NB4 (cell line): ENCODE data around the gene POU4F3.

Experiments
- DNase-seq: peaks from one replicate; pipeline ENCODE4 v3.0.0; 2010; ENCODE audit warnings: low read depth
- H3K4me3 ChIP-seq: one replicate; pipeline ENCODE4 v1.5.1; 2011; ENCODE audit warnings: mild to moderate bottlenecking, low read depth, low read length, moderate library complexity
- MYC ChIP-seq: IDR thresholded peaks from 2 replicates; pipeline ENCODE4 v1.6.1; 2011; ENCODE audit warnings: low read depth, low read length
- POLR2A ChIP-seq: IDR thresholded peaks from 2 replicates; pipeline ENCODE4 v1.6.1; 2011; ENCODE audit warnings: mild to moderate bottlenecking; ENCODE audit not compliant: insufficient read length; ENCODE audit errors: extremely low read depth
- TF ChIP-seq, protein P1 (sequence below): IDR thresholded peaks from one replicate; pipeline ENCODE4 v1.5.1; 2012; ENCODE audit warnings: low read depth, low read length
- TF ChIP-seq, protein P2 (sequence below): IDR thresholded peaks from 2 replicates; pipeline ENCODE4 v1.6.1; 2011; ENCODE audit warnings: low read depth, low read length

POU4F3 gene

DNA sequence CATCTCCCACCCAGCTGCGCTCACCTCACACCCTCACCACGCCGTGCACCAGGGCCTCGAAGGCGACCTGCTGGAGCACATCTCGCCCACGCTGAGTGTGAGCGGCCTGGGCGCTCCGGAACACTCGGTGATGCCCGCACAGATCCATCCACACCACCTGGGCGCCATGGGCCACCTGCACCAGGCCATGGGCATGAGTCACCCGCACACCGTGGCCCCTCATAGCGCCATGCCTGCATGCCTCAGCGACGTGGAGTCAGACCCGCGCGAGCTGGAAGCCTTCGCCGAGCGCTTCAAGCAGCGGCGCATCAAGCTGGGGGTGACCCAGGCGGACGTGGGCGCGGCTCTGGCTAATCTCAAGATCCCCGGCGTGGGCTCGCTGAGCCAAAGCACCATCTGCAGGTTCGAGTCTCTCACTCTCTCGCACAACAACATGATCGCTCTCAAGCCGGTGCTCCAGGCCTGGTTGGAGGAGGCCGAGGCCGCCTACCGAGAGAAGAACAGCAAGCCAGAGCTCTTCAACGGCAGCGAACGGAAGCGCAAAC is 1.1 kb downstream of the POU4F3 start:
- TF ChIP-seq POLR2A (no peak), MYC (no peak)
- TF ChIP-seq, protein P1, sequence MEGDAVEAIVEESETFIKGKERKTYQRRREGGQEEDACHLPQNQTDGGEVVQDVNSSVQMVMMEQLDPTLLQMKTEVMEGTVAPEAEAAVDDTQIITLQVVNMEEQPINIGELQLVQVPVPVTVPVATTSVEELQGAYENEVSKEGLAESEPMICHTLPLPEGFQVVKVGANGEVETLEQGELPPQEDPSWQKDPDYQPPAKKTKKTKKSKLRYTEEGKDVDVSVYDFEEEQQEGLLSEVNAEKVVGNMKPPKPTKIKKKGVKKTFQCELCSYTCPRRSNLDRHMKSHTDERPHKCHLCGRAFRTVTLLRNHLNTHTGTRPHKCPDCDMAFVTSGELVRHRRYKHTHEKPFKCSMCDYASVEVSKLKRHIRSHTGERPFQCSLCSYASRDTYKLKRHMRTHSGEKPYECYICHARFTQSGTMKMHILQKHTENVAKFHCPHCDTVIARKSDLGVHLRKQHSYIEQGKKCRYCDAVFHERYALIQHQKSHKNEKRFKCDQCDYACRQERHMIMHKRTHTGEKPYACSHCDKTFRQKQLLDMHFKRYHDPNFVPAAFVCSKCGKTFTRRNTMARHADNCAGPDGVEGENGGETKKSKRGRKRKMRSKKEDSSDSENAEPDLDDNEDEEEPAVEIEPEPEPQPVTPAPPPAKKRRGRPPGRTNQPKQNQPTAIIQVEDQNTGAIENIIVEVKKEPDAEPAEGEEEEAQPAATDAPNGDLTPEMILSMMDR = no peak
- TF ChIP-seq, protein P2, sequence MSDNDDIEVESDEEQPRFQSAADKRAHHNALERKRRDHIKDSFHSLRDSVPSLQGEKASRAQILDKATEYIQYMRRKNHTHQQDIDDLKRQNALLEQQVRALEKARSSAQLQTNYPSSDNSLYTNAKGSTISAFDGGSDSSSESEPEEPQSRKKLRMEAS = no peak
- DNase-seq = no peak

DNA sequence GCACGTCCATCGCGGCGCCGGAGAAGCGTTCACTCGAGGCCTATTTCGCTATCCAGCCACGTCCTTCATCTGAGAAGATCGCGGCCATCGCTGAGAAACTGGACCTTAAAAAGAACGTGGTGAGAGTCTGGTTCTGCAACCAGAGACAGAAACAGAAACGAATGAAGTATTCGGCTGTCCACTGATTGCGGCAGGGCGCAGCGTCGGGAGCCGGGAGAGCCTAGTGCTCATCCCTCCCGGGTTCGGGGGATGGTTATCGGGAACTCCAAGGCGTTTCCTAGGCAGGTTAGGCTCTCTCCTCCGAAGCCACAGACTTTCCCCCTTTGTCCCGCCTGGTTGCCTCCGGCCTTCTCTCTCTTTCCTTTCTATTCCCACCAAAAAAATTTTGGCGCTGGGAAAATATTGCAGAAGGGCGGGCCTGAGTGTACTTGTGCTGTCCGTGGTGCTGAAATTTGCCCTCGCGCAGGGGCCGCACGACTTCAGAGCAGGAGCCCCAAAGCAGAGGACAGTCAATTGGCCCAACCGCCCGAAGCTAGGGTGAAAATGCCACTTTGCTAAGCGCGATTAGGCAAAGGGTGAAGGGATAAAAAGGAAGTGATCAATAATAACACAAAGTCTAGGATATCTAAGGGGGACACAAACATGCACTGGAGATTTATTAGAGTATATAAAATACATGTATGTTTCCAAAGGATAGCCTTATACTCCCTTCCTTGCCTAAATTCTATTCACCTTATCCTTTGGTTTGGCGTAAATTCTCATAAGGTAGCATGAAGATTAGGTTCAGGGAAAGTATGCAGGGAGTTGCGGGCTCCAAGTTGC is 1.8 kb downstream of the POU4F3 start:
- peak; percentile 66 for DNase-seq
- H3K4me3 ChIP-seq = no peak overlapping the region
- TF ChIP-seq MYC (no peak), POLR2A (no peak)
- TF ChIP-seq, protein P1 = no peak
- TF ChIP-seq, protein P2 = no peak

More for the DNA sequence above, 1.1 kb downstream of the POU4F3 start:
- no peak overlapping the region for H3K4me3 ChIP-seq

DNA sequence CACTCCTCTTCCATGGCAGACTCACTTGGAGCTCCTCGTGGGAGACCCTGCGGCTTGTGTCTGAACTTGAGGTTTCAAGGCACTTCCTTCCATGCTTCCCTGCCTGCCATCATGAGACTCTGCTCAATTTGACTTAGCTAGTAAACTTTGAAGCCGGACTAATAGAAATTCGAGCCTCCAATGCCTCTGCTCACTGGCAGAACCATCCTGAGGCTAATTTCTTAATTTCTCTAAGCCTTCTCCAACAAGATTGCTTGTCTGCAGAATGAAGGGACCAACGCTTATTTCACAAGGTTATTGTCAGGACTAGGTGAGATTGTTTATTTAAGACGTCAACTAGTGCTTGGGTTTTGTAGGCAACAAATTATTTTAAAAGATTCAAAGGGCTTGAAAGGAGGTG is 3.2 kb downstream of the POU4F3 start:
- DNase-seq = no peak
- TF ChIP-seq MYC = no peak
- TF ChIP-seq POLR2A = no peak
- TF ChIP-seq, protein P1 = no peak
- TF ChIP-seq, protein P2 = no peak

DNA sequence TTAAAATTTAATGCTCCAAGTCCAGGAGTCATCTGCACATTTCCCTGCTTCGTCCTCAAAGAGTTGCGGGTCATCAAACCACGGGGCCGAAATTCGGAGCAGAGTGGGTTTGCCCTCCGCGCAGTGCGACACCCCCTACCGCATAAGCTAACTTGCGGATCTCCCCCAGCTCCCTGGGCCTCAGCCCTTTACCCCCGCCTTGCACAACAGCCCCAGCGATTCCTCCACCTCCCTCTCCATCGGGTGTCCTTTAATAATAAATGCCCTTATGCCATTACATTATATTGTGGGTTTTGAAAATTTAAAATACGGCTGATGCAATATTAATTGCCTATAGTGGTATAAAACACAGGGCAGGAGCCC is 3.9 kb downstream of the POU4F3 start:
- DNase-seq = no peak
- H3K4me3 ChIP-seq = no peak overlapping the region
- TF ChIP-seq, protein P2 = no peak
- TF ChIP-seq MYC (no peak), POLR2A (no peak)
- TF ChIP-seq, protein P1 = no peak

More for the DNA sequence above, 3.2 kb downstream of the POU4F3 start:
- H3K4me3 ChIP-seq = no peak overlapping the region

DNA sequence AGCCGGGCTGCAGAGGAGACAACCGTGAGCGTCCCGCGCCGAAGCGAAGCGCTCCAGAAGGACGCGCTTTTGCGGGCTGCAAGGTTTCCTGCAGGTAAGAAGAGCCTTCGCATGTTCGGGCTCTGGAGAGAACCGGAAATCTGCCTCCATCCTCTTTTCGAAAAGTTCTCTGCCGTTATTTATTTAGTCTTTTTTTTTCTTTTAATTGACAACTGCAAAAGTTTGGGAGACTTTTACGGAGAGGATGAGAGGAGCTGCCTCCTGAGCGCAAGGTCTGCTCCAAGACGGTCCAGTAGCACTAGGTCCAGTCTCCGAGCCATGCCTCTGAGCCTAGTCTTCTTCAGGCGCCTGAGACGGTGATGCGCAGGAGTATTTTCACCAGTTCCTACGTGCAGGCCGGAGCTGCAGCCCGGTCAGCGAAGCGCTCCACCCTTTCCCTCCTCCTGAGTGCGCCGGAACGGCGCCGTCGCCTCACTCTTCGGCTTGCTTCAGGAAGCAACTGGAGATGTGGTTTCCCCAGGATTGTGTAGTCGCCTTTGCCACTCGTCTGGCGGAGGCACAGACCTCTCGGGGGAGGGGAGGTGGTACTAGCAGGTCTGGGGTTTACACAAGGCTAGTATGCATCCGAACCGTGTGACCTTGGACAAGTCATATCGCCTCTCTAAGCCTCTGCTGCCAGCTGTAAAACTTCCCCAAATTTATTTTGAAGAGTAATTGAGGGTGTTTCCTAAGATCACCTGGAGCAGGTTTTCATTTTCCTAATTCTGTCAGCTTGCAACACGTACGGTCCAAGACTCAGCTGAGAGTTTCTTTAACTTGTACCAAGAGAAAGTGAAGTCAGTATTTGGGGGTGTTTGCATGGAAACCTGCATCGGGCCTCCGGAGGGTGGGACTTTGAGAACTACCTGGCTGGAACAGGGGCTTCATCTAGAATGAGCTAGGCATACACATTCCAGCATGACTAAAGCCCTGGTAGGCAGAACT is 4.5 kb downstream of the POU4F3 start:
- TF ChIP-seq, protein P1 = no peak
- TF ChIP-seq POLR2A (no peak), MYC (no peak)
- TF ChIP-seq, protein P2 = no peak
- no peak for DNase-seq
- no peak overlapping the region for H3K4me3 ChIP-seq
